HuH-7.5 (cell line): ENCODE measurements around the gene HIC1.

Source experiments
- DNase-seq: peaks from one replicate; pipeline ENCODE4 v3.0.0; 2011; ENCODE audit warnings: low spot score

The HIC1 gene

GRCh38 chr17:2076087-2076984, 21.4 kb downstream of the HIC1 start:
- DNase-seq, result no peak

GRCh38 chr17:2077040-2077439, 22.1 kb downstream of the HIC1 start:
- no peak for DNase-seq

- DNase-seq, result no peak
Measured at GRCh38 chr17:2081564-2081963, 26.7 kb downstream of the HIC1 start.

GRCh38 chr17:2082003-2082781, 27.3 kb downstream of the HIC1 start:
- DNase-seq, result no peak

- DNase-seq, result no peak
Measured at GRCh38 chr17:2083613-2084035, 28.7 kb downstream of the HIC1 start.

- no peak for DNase-seq
Measured at GRCh38 chr17:2084036-2084765, 29.3 kb downstream of the HIC1 start.

- no peak for DNase-seq
Measured at GRCh38 chr17:2084766-2085647, 30.1 kb downstream of the HIC1 start.

GRCh38 chr17:2085648-2085949, 30.7 kb downstream of the HIC1 start:
- no peak for DNase-seq

- DNase-seq, result no peak
Measured at GRCh38 chr17:2086306-2086705, 31.4 kb downstream of the HIC1 start.

GRCh38 chr17:2087597-2088211, 32.8 kb downstream of the HIC1 start:
- no peak for DNase-seq

GRCh38 chr17:2089021-2089422, 34.1 kb downstream of the HIC1 start:
- no peak for DNase-seq

GRCh38 chr17:2090210-2090641, 35.3 kb downstream of the HIC1 start:
- DNase-seq, result no peak

GRCh38 chr17:2090804-2091534, 36.1 kb downstream of the HIC1 start:
- DNase-seq, result no peak

GRCh38 chr17:2092253-2092652, 37.4 kb downstream of the HIC1 start:
- no peak for DNase-seq

- no peak for DNase-seq
Measured at GRCh38 chr17:2093349-2093748, 38.4 kb downstream of the HIC1 start.

GRCh38 chr17:2094891-2095535, 40.1 kb downstream of the HIC1 start:
- DNase-seq, result peak; percentile 65

GRCh38 chr17:2095536-2095910, 40.6 kb downstream of the HIC1 start:
- DNase-seq, result no peak

- no peak for DNase-seq
Measured at GRCh38 chr17:2101448-2102257, 46.8 kb downstream of the HIC1 start.
